ENCODE results near the gene RBBP8NL. TPM values are rescaled to one million over a fixed set of nuclear protein-coding genes. Genes with fewer than 3 reads are reported as not detected.

Gene RBBP8NL
- total RNA-seq, 4 donors from 2014 or later = 1.1 to 6.0 (median 4.6) TPM

DNA sequence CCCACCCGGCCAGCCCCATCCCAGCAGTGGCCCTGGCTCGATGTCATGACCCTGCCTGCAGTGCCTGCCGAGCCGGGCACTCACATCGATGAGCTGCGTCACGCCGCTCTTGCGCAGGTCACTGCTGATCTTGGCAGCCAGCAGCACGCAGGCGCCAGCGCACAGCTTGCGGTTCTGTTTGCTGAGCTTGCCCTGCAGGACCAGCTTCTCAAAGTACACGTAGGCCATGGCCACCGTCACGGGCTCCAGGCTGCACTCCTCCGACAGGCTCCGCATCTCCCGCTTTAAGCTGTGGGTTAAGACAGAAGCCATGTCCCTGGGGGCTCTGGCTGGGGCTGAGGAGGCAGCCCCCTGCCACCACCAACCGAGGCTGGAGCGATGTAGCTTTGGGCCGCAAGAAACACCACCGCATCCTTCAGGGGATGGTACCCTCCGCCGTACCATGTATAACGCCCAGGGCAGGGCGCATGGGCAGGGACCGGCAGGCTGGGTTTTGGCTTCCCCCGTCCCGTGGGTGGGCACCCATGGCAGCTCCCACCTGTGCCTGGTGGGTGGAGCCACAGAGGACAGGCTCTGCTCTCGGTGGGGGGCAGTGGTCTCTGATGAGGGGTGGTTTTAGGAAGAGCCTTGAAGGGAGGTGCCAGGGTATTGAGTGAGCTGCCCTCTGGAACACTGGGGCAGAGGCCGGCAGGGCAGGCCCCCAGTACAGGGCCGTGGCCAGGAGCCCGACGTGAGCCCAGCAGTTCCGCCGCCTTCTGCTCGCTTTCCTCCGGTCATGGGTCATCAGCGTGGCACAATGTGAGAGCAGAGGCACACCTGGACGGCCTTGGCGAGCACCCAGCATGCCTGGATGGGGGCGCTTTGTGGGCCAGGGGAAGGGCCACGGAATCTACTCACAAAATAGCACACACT, 35.9 kb downstream of the RBBP8NL start:
- TF ChIP-seq, protein P1, sequence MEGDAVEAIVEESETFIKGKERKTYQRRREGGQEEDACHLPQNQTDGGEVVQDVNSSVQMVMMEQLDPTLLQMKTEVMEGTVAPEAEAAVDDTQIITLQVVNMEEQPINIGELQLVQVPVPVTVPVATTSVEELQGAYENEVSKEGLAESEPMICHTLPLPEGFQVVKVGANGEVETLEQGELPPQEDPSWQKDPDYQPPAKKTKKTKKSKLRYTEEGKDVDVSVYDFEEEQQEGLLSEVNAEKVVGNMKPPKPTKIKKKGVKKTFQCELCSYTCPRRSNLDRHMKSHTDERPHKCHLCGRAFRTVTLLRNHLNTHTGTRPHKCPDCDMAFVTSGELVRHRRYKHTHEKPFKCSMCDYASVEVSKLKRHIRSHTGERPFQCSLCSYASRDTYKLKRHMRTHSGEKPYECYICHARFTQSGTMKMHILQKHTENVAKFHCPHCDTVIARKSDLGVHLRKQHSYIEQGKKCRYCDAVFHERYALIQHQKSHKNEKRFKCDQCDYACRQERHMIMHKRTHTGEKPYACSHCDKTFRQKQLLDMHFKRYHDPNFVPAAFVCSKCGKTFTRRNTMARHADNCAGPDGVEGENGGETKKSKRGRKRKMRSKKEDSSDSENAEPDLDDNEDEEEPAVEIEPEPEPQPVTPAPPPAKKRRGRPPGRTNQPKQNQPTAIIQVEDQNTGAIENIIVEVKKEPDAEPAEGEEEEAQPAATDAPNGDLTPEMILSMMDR (IDR thresholded peaks at IDR 0.05) = no peak
- TF ChIP-seq POLR2A (IDR thresholded peaks at IDR 0.05) = no peak
- intact Hi-C loops (cut with DNase I) = loop anchor here (10.0 kb wide), 1 partner anchor 247 kb away; the partner anchor contains the start of genes PSMA7 and SS18L1
- H3K27me3 ChIP-seq = no peaks in the 10 kb centered on the region
- DNase-seq = no peak
- no peak overlapping the region for H3K4me3 ChIP-seq (replicated peaks in 1 of 3)
- H3K9me3 ChIP-seq = no peaks in the 10 kb centered on the region
- 94 to 95% methylated on average over 24 to 34 of the region's 44 CpGs for WGBS, 2 donors
- peaks cover 7 to 10% of the 10 kb centered on the region in 2 donors for H3K36me3 ChIP-seq
- H3K27ac ChIP-seq = no peak overlapping the region
- peaks cover 8 to 9% of the 10 kb centered on the region in 2 donors for H3K4me1 ChIP-seq

DNA sequence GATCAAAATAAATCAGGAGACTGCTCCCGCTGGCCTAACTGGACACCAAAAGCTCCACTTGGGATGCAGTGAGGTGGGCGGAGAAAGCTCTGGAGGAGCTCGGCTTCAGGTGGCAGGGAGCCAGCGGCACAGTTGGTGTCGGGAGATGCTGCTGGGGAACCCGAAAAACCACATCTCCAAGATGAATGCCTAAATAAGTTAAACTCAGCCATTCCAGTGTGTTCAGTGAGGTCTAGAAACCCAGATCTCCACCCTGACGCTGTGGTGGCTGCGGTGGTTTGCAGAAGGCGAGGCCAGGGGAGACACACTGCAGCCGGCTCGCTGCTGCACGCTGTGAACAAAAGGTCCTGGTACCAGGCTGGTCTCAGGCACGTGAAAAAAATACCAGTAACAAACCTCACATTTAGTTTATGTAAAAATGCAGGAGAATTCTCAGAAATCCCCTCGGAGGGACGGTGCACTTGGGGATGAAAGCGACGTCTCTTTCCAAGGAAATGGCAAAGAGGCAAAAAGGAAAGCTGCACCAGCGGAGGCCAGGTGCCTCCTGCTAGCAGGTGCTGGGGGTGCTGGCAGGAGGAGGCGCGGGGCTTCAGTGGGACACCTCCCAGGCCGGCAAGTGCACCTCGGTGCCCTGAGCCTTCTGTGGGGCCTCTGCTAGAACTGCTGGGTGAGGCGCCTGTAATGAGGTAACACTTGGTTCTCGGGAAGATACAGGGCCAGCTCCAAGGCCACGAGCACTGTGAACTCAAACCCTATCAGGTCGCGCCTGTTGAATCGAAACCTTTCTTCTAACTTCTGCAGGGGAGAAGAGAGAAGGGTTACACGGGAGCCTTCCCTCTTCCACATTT, 36.8 kb downstream of the RBBP8NL start:
- intact Hi-C loops (cut with DNase I) = loop anchor here (10.0 kb wide), 1 partner anchor 246 kb away; the partner anchor contains the start of genes PSMA7 and SS18L1
- H3K4me1 ChIP-seq = peaks cover 12 to 16% of the 10 kb centered on the region in 2 donors
- H3K36me3 ChIP-seq = peaks cover 7 to 10% of the 10 kb centered on the region in 2 donors
- H3K4me3 ChIP-seq (replicated peaks in 1 of 3) = no peak overlapping the region
- no peaks in the 10 kb centered on the region for H3K9me3 ChIP-seq
- no peak overlapping the region for H3K27ac ChIP-seq
- no peaks in the 10 kb centered on the region for H3K27me3 ChIP-seq
- no peak for DNase-seq
- 87 to 89% methylated on average over 28 to 29 of the region's 29 CpGs for WGBS, 2 donors
- TF ChIP-seq POLR2A (IDR thresholded peaks at IDR 0.05) = no peak
- TF ChIP-seq, protein P1 (IDR thresholded peaks at IDR 0.05) = no peak

GRCh38 chr20:62389601-62390087, 37.7 kb downstream of the RBBP8NL start:
- DNase-seq = no peak
- H3K9me3 ChIP-seq = no peaks in the 10 kb centered on the region
- peaks cover 17 to 18% of the 10 kb centered on the region in 2 donors for H3K4me1 ChIP-seq
- H3K4me3 ChIP-seq (replicated peaks in 1 of 3) = no peak overlapping the region
- H3K27me3 ChIP-seq = no peaks in the 10 kb centered on the region
- no peak for TF ChIP-seq POLR2A (IDR thresholded peaks at IDR 0.05)
- TF ChIP-seq, protein P1 (IDR thresholded peaks at IDR 0.05) = no peak
- no peak overlapping the region for H3K27ac ChIP-seq
- intact Hi-C loops (cut with DNase I) = loop anchor here (10.0 kb wide), 1 partner anchor 245 kb away; the partner anchor contains the start of genes PSMA7 and SS18L1
- H3K36me3 ChIP-seq = peaks cover 7 to 10% of the 10 kb centered on the region in 2 donors
- WGBS, 2 donors = 78 to 80% methylated on average over 5 of the region's 5 CpGs

DNA sequence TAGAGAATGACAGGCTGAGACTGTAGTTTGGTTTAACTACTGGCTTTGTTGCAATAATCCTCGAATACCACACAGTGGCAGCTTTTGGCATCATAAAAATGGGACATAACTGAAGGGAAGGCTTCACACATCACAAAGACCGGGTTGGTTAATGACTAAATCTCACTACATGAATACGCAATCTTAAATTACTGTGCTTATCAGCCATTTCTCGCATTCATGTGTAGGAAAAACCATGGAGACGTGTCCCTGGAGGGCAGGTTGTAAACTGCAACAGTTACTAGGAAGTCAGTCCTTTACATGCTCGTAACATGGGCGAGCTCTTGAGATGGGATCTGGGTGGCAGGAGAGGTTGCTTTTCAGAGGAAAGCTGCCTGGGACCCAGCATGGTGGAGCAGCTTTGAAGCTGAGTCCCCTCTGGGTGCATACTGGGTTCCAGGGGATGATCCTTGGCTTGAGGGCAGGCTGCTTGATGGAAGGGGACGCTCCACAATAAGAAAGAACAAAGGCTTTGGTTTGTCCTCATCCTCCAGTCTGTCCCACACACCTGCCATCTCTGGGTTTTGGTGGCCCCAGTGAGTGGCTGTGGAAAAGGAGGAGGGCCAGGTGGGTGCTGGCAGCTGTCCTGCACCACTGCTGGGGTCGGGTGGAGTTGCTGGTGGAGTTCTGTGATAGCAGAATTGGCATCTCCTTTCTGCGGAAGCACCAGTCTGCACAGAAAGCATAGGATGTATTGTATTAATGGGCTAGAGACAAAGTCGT, 38.3 kb downstream of the RBBP8NL start:
- H3K27me3 ChIP-seq = no peaks in the 10 kb centered on the region
- H3K4me1 ChIP-seq = peaks cover 17 to 18% of the 10 kb centered on the region in 2 donors
- no peak overlapping the region for H3K4me3 ChIP-seq (replicated peaks in 1 of 3)
- H3K9me3 ChIP-seq = no peaks in the 10 kb centered on the region
- H3K27ac ChIP-seq = no peak overlapping the region
- DNase-seq = no peak
- H3K36me3 ChIP-seq = peaks cover 2 to 10% of the 10 kb centered on the region in 2 donors
- intact Hi-C loops (cut with DNase I) = no loop called here
- TF ChIP-seq, protein P1 (IDR thresholded peaks at IDR 0.05) = no peak
- no peak for TF ChIP-seq POLR2A (IDR thresholded peaks at IDR 0.05)
- 87 to 90% methylated on average over 11 of the region's 11 CpGs for WGBS, 2 donors
